Astrocyte (in vitro differentiated cells and primary cell): ENCODE results near the gene ABCC4. TPM values are rescaled to one million over a fixed set of nuclear protein-coding genes. Genes with fewer than 3 reads are reported as not detected.

Experiments
- DNase-seq: peaks from one replicate; pipeline ENCODE4 v3.0.0-alpha.2; 2010; ENCODE audit warnings: low read depth
- FAIRE-seq: peaks from 2 replicates; lab custom pipeline; 2011; peaks lifted over from hg19 to GRCh38; lab: Jason Lieb, UNC
- H2AFZ ChIP-seq: 2 replicates; pipeline ENCODE4 v1.6.0; 2012; ENCODE audit warnings: low read depth, low read length, inconsistent platforms
- H3K27ac ChIP-seq: 2 replicates; pipeline ENCODE4 v1.5.1; 2011; ENCODE audit warnings: low read depth, low read length, inconsistent platforms
- H3K27me3 ChIP-seq: 2 replicates; pipeline ENCODE4 v1.6.0; 2011; ENCODE audit warnings: low read length, inconsistent platforms; ENCODE audit not compliant: insufficient read depth
- H3K36me3 ChIP-seq: 2 replicates; pipeline ENCODE4 v1.5.1; 2011; ENCODE audit warnings: low read length, inconsistent platforms; ENCODE audit not compliant: insufficient read depth
- H3K4me1 ChIP-seq: 2 replicates; pipeline ENCODE4 v1.5.1; 2011; ENCODE audit warnings: low read length, inconsistent platforms; ENCODE audit not compliant: insufficient read depth
- H3K4me2 ChIP-seq: 2 replicates; pipeline ENCODE4 v1.6.0; 2012; ENCODE audit warnings: low read length, inconsistent platforms
- H3K4me3 ChIP-seq: 2 replicates; pipeline ENCODE4 v1.5.1; 2011; ENCODE audit warnings: low read depth, mild to moderate bottlenecking, low read length, inconsistent platforms; ENCODE audit not compliant: insufficient read depth
- H3K79me2 ChIP-seq: 2 replicates; pipeline ENCODE4 v1.6.0; 2012; ENCODE audit warnings: mild to moderate bottlenecking, low read length, inconsistent platforms; ENCODE audit not compliant: insufficient read depth
- H3K9ac ChIP-seq: 2 replicates; pipeline ENCODE4 v1.6.0; 2012; ENCODE audit warnings: mild to moderate bottlenecking, low read length, inconsistent platforms
- H3K9me3 ChIP-seq: 2 replicates; pipeline ENCODE4 v1.5.1; 2012; ENCODE audit warnings: low read depth, mild to moderate bottlenecking, low read length, inconsistent platforms; ENCODE audit not compliant: insufficient read depth
- H4K20me1 ChIP-seq: 2 replicates; pipeline ENCODE4 v1.6.0; 2012; ENCODE audit warnings: low read length, inconsistent platforms; ENCODE audit not compliant: insufficient read depth
- H3K27ac Mint-ChIP-seq: one replicate; pipeline ENCODE4 v1.8.0; 2021; ENCODE audit warnings: mild to moderate bottlenecking, mixed read lengths; ENCODE audit not compliant: unreplicated experiment
- H3K27me3 Mint-ChIP-seq: one replicate; pipeline ENCODE4 v1.8.0; 2021; ENCODE audit warnings: low read depth, mixed read lengths; ENCODE audit not compliant: unreplicated experiment
- H3K36me3 Mint-ChIP-seq: one replicate; pipeline ENCODE4 v1.8.0; 2021; ENCODE audit warnings: low read depth, mixed read lengths; ENCODE audit not compliant: unreplicated experiment
- H3K4me1 Mint-ChIP-seq: one replicate; pipeline ENCODE4 v1.8.0; 2021; ENCODE audit warnings: low read depth, mixed read lengths; ENCODE audit not compliant: unreplicated experiment
- H3K4me3 Mint-ChIP-seq: one replicate; pipeline ENCODE4 v1.8.0; 2021; ENCODE audit warnings: mild to moderate bottlenecking, moderate library complexity, mixed read lengths; ENCODE audit not compliant: unreplicated experiment
- H3K9me3 Mint-ChIP-seq: one replicate; pipeline ENCODE4 v1.8.0; 2021; ENCODE audit warnings: mild to moderate bottlenecking, mixed read lengths; ENCODE audit not compliant: unreplicated experiment
- CTCF ChIP-seq: IDR thresholded peaks from 2 replicates; pipeline ENCODE4 v1.5.1; 2011; ENCODE audit warnings: low read depth, mild to moderate bottlenecking, inconsistent platforms, low read length, moderate library complexity; ENCODE audit not compliant: insufficient read depth
- EZH2 ChIP-seq: IDR thresholded peaks from 2 replicates; pipeline ENCODE4 v1.6.1; 2012; ENCODE audit warnings: mild to moderate bottlenecking, low read length, inconsistent platforms; ENCODE audit not compliant: insufficient read depth
- total RNA-seq: library from RNA; stranded (reverse); gene quantifications from 2 replicates; pipeline ENCODE4 v1.2.1, GENCODE V29; 2021

Gene ABCC4
- total RNA-seq, 1 donor from 2014 or later = 15.6 TPM

DNA sequence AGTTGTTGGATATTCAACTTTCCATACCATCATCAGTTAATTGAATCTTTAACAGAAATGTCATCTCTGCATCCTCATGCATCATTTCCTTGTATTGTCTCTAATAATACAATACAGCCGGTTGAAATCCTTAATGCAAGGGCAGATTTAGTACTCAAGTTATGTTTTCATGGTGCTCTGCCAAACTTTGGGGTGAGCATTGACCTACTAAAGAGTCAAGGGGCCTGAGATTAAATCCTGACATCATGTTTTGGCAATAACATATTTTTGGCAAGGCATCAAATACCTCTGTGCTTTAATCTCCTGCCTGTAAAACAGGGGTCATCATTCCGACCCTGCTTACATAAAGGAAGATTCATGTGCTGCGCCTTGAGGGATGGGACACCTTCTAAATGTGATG, 42.7 kb upstream of the ABCC4 start:
- no peaks in the 10 kb centered on the region for H3K36me3 ChIP-seq
- H3K9me3 ChIP-seq = no peaks in the 10 kb centered on the region
- Mint-ChIP-seq H3K36me3 (no peaks in the 10 kb centered on the region), H3K4me1 (no peaks in the 10 kb centered on the region), H3K9me3 (no peaks in the 10 kb centered on the region), H3K27me3 (no peaks in the 10 kb centered on the region), H3K4me3 (no peak overlapping the region), H3K27ac (no peak overlapping the region)
- no peak overlapping the region for H3K9ac ChIP-seq
- DNase-seq (no peak), FAIRE-seq (no peak)
- H3K79me2 ChIP-seq = no peaks in the 10 kb centered on the region
- H3K4me2 ChIP-seq = no peak overlapping the region
- no peak overlapping the region for H3K27ac ChIP-seq
- TF ChIP-seq CTCF = no peak
- no peak for TF ChIP-seq EZH2
- no peaks in the 10 kb centered on the region for H4K20me1 ChIP-seq
- H2AFZ ChIP-seq = no peak overlapping the region
- no peaks in the 10 kb centered on the region for H3K4me1 ChIP-seq
- no peaks in the 10 kb centered on the region for H3K27me3 ChIP-seq
- no peak overlapping the region for H3K4me3 ChIP-seq

DNA sequence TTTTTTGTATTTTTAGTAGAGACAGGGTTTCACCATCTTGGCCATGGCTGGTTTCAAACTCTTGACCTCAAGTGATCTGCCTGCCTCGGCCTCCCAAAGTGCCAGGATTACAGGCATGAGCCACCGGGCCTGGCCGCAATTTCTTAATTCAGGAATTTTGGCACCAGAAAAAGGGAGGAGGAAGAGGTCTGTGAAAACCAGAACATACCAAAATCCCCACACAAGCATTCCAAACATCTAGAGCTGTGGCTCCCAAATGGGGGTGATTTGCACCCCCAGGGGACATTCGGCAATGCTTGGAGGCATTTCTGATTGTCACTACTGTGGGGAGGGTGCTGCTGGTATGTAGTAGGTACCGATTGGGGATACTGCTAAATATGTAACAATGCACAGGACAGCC, 40.2 kb upstream of the ABCC4 start:
- TF ChIP-seq CTCF = no peak
- TF ChIP-seq EZH2 = no peak
- H3K9me3 ChIP-seq = no peaks in the 10 kb centered on the region
- FAIRE-seq = no peak
- H3K36me3 ChIP-seq = no peaks in the 10 kb centered on the region
- H3K27me3 Mint-ChIP-seq = no peaks in the 10 kb centered on the region
- no peaks in the 10 kb centered on the region for H3K4me1 ChIP-seq
- H2AFZ ChIP-seq = no peak overlapping the region
- no peaks in the 10 kb centered on the region for H3K9me3 Mint-ChIP-seq
- no peaks in the 10 kb centered on the region for H3K4me1 Mint-ChIP-seq
- no peak overlapping the region for H3K27ac Mint-ChIP-seq
- no peak overlapping the region for H3K9ac ChIP-seq
- no peaks in the 10 kb centered on the region for H3K36me3 Mint-ChIP-seq
- H4K20me1 ChIP-seq = no peaks in the 10 kb centered on the region
- no peak overlapping the region for H3K27ac ChIP-seq
- H3K79me2 ChIP-seq = no peaks in the 10 kb centered on the region
- no peak overlapping the region for H3K4me2 ChIP-seq
- no peak overlapping the region for H3K4me3 Mint-ChIP-seq
- peak; percentile 37 for DNase-seq
- H3K27me3 ChIP-seq = no peaks in the 10 kb centered on the region
- no peak overlapping the region for H3K4me3 ChIP-seq

DNA sequence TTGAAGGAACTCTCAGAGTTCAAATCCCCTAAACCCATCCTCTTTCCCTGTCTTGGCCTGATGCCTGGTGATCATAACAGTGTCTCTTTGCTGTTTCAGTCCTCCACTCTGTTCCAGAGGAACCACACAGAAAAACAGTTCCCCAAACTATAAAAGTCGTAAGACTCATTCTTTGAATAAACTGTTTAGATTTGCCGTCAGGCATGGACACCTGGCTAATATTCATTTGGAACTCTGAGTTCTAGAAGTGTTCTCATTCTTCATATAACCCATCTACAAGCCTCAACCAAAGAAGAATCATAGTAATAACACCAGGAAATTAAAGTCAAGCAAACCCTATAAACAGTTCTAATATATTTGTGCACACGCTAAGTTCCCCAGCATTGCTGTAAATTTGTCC, 37.7 kb upstream of the ABCC4 start:
- no peaks in the 10 kb centered on the region for H3K27me3 Mint-ChIP-seq
- H3K36me3 Mint-ChIP-seq = no peaks in the 10 kb centered on the region
- DNase-seq (no peak), FAIRE-seq (no peak)
- TF ChIP-seq EZH2 (no peak), CTCF (no peak)
- Histone ChIP-seq H3K9ac (no peak overlapping the region), H3K79me2 (no peaks in the 10 kb centered on the region), H3K36me3 (no peaks in the 10 kb centered on the region), H3K27me3 (no peaks in the 10 kb centered on the region), H3K27ac (no peak overlapping the region), H3K9me3 (no peaks in the 10 kb centered on the region), H3K4me2 (no peak overlapping the region), H4K20me1 (no peaks in the 10 kb centered on the region), H3K4me1 (no peaks in the 10 kb centered on the region), H2AFZ (no peak overlapping the region), H3K4me3 (no peak overlapping the region)
- H3K9me3 Mint-ChIP-seq = no peaks in the 10 kb centered on the region
- H3K4me3 Mint-ChIP-seq = no peak overlapping the region
- H3K4me1 Mint-ChIP-seq = peaks cover 1% of the 10 kb centered on the region
- no peak overlapping the region for H3K27ac Mint-ChIP-seq
